GM21381 (cell line): ENCODE results near the gene CENPP.

Source experiments
- ATAC-seq: cut with Tn5 transposase; IDR thresholded peaks from one replicate; pipeline ENCODE4 v1.9.1; 2021; ENCODE audit warnings: mild to moderate bottlenecking, moderate library complexity; ENCODE audit not compliant: unreplicated experiment

Gene CENPP

GRCh38 chr9:92650839-92651621, 325.3 kb downstream of the CENPP start:
- ATAC-seq = no peak

- ATAC-seq = no peak
Observed at GRCh38 chr9:92652461-92652860, 326.7 kb downstream of the CENPP start.

- no peak for ATAC-seq
Observed at GRCh38 chr9:92654481-92655301, 328.9 kb downstream of the CENPP start.

GRCh38 chr9:92655366-92655765, 329.6 kb downstream of the CENPP start:
- ATAC-seq = no peak

- no peak for ATAC-seq
Observed at GRCh38 chr9:92655896-92656536, 330.3 kb downstream of the CENPP start.

GRCh38 chr9:92656537-92656925, 330.8 kb downstream of the CENPP start:
- no peak for ATAC-seq

GRCh38 chr9:92657296-92658094, 331.7 kb downstream of the CENPP start:
- ATAC-seq = no peak

- no peak for ATAC-seq
Observed at GRCh38 chr9:92658176-92658575, 332.4 kb downstream of the CENPP start.

GRCh38 chr9:92658611-92659010, 332.9 kb downstream of the CENPP start:
- no peak for ATAC-seq

GRCh38 chr9:92659601-92660000, 333.8 kb downstream of the CENPP start:
- ATAC-seq = no peak

- no peak for ATAC-seq
Observed at GRCh38 chr9:92660266-92660665, 334.5 kb downstream of the CENPP start.

- ATAC-seq = no peak
Observed at GRCh38 chr9:92661127-92661526, 335.4 kb downstream of the CENPP start.

- ATAC-seq = no peak
Observed at GRCh38 chr9:92661743-92662142, 336.0 kb downstream of the CENPP start.

- no peak for ATAC-seq
Observed at GRCh38 chr9:92663126-92663525, 337.4 kb downstream of the CENPP start.

- ATAC-seq = no peak
Observed at GRCh38 chr9:92663951-92664350, 338.2 kb downstream of the CENPP start.

- ATAC-seq = no peak
Observed at GRCh38 chr9:92664394-92665152, 338.8 kb downstream of the CENPP start.

GRCh38 chr9:92665836-92666235, 340.1 kb downstream of the CENPP start:
- no peak for ATAC-seq

- ATAC-seq = no peak
Observed at GRCh38 chr9:92666236-92666635, 340.5 kb downstream of the CENPP start.

- no peak for ATAC-seq
Observed at GRCh38 chr9:92666912-92667532, 341.3 kb downstream of the CENPP start.
